HPDE6-E6E7 (cell line): ENCODE data around the gene SPA17.

Experiments used
- DNase-seq: peaks from one replicate; pipeline ENCODE4 v3.0.0; 2011; ENCODE audit warnings: missing footprints; ENCODE audit errors: extremely low spot score

The SPA17 gene

GRCh38 chr11:124673333-124674167 is at the start of gene SPA17, which contains the start of gene SIAE:
Gene SPA17, plus strand, starts transcription at chr11:124673904. Its CDS starts 1,361 bp downstream, at chr11:124675265.
Gene SIAE, minus strand, starts transcription at chr11:124673739. Its CDS starts 31 bp downstream, at chr11:124673708.
- peak; percentile 92 for DNase-seq

DNA sequence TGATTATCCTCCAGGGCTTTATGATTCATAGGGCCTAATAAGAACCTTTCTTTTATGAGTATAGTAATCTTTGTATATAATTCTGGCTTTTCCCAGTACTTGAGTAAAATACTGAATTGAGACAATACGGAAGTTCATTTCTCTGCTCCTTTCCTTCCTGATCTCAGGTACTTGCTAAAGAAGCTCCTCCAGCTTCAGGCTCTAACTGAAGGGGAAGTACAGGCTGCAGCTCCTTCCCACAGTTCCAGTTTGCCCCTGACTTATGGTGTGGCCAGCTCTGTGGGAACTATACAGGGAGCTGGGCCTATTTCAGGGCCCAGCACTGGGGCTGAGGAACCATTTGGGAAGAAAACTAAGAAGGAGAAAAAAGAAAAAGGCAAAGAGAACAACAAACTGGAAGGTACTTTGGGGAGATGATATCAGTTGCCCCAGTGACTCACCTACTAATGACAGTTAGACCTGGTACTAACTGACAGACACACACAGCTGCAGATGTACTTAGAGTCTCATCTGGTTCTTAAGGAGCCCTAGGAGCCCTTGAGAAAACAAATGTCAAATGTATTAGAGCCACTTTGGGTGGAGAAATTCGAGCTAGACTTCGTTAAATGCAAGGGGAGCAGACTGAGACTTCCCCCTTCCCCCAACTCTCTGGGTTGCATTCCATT is 48.1 kb upstream of the SPA17 start:
- DNase-seq: no peak

DNA sequence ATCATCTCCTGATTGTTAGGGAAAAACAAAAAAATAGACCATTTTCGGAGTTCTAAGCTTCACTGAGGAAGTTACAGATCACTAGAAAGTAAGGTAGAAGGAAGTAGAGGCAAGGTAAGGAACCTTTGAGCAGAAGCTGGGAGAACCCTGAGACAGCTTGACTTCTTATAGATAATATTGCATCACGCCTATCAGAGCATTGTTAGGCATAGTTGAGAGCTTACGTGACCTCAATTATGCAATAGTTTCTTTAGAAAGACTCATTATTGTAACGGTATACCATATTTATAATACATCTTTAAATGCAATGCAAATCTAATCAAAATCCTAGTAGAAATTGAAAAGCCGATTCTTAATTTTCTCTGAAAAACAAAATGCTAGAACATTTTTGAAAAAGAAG is 46.2 kb upstream of the SPA17 start:
- no peak for DNase-seq

- DNase-seq: no peak
These were observed 43.7 kb upstream of the SPA17 start for GRCh38 chr11:124629961-124630360.

DNA sequence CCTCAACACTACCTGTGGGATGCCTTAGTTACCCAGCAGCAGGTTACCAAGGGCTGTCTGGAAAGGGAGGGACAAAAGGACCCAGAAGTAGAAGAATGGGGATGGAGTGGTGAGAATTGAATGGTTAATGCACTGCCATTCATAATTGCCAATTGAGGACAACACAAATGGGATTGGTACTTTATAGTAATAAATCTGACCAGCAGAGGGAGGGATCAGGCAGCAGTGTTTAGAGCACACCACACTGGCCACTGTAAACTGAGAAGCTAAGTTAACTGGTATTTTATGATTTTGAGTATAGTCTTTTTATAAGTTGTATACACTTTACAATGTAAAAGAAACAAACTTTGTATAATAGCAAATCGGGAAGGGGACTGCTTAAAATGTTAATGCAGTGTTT is 40.3 kb upstream of the SPA17 start:
- DNase-seq: peak; percentile 19

DNA sequence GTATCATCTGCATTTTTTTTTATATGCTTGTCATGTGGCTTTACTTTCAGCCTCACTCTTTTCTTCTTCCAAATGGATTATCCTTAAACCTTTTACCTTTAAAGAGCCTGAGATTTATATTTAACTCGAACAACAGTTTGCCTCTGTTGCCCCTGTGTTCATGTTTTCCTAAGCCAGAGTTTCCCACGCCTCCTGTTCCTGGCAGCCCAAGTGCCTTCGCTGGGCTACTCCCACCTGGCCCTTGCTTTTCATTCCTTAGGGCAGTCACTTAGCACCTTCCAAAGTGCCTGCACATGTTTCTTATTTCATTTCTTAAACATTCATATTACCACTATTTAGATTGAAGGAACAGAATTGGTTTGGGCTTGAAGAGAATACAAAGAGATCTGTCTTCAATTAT is 37.8 kb upstream of the SPA17 start:
- DNase-seq: no peak

DNA sequence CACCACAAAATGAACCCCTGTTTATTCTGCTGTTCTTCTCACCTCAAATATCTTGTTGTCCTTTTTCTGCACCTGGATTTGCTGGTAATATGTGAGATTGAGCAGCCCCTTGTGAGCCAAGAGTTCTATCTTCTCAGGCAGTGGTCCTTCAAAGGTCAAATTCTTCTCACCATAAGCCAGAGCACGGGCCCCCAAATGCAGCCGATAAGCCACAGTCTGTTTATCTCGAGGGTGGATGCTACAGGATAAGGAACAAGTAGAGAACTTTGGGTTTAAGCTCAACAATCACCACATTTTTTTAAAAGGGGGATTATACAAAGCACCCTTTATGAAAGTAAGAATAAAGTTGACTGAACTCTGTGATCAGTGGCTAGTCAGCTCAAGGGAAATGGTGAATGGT is 35.2 kb upstream of the SPA17 start:
- no peak for DNase-seq

GRCh38 chr11:124639186-124639585 is 34.5 kb upstream of the SPA17 start:
- DNase-seq: no peak

DNA sequence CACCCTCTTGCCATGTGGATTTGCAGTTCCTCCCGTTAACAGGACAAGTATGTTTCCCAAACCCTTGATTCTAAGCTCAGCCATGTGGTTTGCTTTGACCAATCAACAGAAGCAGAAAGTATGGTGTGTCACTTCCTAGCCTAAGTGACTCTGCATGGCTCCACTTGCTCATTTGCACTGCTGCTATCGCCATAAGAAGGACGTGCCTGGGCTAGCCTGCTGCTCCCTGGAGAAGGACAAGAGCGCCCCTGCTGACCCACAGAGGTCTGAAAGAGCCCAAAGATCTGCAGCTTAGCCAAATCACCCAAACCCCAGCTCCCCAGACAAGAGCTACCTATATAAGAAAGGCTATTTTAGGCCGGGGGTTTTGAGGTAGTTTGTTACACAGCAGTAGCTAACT is 33.0 kb upstream of the SPA17 start:
- DNase-seq: no peak

DNA sequence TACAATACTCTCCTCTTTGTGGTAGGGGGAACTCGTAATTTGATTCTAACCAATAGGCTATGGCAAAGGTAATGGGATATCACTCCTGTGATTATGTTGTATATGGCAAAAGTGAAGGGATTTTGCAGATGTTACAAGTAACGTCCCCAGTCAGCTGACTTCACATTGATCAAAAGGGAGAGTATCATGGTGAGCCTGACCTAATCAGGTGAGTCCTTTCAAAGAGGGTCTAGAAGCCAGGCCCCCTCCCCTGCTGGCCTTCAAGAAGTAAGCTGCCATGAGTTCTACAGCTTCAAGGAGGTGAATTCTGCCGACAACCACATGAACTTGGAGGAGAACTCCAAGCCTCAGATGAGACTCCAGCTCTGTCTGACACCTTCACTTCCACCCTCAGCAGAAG is 31.1 kb upstream of the SPA17 start:
- no peak for DNase-seq

- DNase-seq: no peak
These were observed 30.6 kb upstream of the SPA17 start for GRCh38 chr11:124643042-124643604.

DNA sequence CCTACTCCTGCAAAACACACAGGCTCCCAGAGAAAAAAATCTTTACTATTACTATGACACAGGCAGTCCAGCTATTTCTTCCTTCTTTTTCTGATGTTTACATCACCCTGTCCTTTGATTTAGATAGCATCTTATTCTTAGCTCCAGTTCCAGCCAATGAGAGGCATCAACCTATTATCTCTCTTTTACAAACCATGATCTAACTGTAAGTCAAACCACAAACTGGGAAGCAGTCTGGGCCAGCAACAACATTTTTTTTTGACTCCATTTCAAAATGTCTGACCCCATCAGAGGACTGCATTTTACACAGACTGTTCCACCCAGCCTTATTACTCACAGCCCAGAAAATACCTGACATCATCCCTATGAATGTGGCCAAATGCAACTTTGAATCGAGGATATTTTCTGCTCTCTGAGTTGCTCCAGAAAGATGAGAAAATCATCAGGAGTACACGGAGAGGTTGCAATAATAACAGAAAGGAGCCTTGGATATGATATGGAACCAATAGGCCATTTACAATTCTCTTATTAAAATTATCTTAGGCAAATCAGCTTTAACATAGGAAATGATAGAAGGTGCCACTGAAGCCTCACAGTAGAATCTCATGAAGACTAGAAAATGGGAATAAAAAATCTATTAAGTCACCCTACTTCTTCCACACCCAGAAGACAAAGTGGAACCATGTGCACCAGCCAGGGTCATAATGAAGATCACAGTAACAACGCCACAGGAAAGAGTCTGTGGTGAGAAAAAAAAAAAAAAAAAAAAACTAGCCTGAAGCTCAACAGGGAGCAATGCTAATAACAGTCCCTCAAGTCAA is 29.9 kb upstream of the SPA17 start:
- DNase-seq: no peak

DNA sequence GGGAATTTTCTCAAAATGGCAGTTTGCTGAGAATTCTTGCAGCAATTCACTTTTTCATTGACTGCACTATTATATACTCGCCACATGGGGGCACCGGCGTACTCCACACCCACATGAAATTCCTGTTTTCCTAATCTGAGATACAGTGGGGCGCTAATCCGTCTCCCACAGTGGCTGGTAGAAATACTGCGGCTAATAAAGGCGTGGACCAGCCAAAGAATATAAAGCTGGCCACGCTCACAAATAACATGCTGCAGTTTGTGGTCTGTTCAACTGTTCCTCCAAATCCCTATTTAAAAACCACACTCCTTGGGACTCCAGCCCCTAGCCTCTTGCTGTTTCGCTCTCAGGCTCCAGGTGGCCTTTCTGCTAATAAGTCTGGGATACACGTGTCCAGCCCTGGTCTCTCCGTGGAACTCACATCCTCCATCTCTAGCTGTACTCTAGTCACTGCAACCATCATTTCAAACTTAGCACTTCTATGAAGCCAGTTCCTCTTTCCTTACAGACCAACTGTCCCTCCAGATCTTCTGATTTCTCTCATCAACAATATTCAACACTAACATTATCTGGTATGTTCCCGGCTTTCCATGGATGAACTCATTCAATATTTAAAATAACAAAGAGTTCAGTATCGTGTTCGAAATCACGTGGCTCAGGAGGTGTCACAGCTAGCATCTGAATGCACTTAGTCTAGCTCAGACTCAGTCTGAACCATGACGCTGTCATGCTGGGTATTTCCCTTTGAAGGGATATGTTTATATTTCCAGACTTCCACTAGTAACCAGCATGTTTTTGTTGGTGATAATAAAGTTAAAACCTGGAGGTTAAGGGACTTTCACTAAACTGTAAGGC is 29.1 kb upstream of the SPA17 start:
- DNase-seq: peak; percentile 47

GRCh38 chr11:124646148-124646547 is 27.6 kb upstream of the SPA17 start:
- no peak for DNase-seq

DNA sequence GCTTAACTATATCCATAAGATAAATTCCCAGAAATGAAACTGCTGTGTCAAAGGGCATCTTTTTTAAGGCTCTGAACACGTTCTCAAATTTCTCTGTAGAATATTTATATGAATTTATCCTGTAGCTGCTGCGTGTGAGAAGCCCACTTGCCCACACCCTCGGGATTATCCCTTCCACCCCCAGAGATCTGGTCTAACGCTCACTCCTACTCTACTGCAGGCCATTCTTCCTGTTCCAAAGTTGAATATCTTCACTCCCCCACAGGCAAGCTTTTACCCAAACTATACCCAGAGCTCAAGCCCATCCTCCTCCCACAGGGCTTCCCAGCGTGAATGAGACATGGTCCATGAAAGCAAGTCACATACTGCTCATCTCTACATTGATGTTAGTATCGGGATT is 25.1 kb upstream of the SPA17 start:
- DNase-seq: no peak

GRCh38 chr11:124656774-124657630 is 16.7 kb upstream of the SPA17 start:
- no peak for DNase-seq

- no peak for DNase-seq
These were observed 15.8 kb upstream of the SPA17 start for GRCh38 chr11:124657904-124658303.

GRCh38 chr11:124658501-124658900 is 15.2 kb upstream of the SPA17 start:
- no peak for DNase-seq

GRCh38 chr11:124658986-124659385 is 14.7 kb upstream of the SPA17 start:
- no peak for DNase-seq

DNA sequence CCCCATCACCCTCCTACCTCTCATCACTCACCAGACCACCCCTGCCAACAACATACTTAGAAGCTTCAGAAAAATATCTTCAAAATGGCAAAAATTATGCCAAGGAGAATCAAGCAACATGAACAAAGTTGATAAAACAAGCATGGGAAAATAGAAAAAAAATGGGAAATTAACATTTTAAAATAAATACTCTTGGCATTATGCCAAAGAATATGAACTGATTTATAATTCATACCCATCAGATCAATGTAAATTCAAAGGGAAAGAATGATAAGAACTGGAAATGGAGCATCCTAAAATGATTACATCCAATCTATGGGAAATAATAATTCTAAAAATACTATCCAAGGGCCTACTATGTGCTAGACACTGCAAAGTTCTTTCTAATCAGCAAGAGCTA is 12.2 kb upstream of the SPA17 start:
- DNase-seq: no peak
